LNCaP clone FGC (cell line): ENCODE data around the gene RND1.
"Not testable (repeated sequence)": the region's sequence is repeated elsewhere in the genome, so short reads cannot be mapped to it uniquely, and the experiment has no call there.

Experiments
- DNase-seq: peaks from one replicate; pipeline ENCODE4 v3.0.0-alpha.2; 2011; ENCODE audit warnings: low read depth
- H3K4me3 ChIP-seq: 2 replicates; pipeline ENCODE4 v1.5.1; 2011; ENCODE audit warnings: mild to moderate bottlenecking, low read depth, low read length, control low read depth
- TF ChIP-seq, protein P1 (sequence below): IDR thresholded peaks from 2 replicates; pipeline ENCODE4 v1.5.1; 2012; ENCODE audit warnings: mild to moderate bottlenecking; ENCODE audit not compliant: control insufficient read depth, insufficient read depth; ENCODE audit errors: extremely low read depth

Gene RND1

DNA sequence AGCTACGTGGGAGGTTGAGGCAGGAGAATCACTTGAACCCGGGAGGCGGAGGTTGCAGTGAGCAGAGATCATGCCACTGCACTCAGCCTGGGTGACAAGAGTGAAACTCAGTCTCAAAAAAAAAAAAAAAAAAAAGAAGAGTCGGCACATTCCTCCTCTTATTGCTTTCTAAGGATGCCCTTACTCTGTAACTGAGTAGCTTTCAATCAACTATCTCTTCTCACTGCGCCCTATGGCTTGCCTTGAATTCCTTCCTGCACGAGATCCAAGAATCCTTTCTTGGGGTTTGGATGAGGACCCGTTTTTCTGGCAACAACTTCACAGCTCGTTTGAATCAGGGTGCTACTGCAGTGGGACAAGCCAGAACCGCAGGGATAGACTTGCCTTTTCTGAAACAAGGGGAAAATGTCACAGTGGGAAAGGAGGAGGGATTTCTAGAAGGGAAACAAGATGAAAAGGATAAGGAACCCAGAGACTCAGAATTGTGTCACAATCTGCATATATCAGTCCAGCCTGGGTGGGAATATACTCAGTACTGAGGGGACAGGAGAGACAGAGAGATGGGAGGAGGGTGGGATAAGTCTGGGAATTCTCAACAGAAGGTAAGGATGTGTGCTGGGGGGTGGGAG lies 16.1 kb upstream of the RND1 start:
- H3K4me3 ChIP-seq, result no peak overlapping the region
- TF ChIP-seq, protein P1, sequence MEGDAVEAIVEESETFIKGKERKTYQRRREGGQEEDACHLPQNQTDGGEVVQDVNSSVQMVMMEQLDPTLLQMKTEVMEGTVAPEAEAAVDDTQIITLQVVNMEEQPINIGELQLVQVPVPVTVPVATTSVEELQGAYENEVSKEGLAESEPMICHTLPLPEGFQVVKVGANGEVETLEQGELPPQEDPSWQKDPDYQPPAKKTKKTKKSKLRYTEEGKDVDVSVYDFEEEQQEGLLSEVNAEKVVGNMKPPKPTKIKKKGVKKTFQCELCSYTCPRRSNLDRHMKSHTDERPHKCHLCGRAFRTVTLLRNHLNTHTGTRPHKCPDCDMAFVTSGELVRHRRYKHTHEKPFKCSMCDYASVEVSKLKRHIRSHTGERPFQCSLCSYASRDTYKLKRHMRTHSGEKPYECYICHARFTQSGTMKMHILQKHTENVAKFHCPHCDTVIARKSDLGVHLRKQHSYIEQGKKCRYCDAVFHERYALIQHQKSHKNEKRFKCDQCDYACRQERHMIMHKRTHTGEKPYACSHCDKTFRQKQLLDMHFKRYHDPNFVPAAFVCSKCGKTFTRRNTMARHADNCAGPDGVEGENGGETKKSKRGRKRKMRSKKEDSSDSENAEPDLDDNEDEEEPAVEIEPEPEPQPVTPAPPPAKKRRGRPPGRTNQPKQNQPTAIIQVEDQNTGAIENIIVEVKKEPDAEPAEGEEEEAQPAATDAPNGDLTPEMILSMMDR, result no peak
- no peak for DNase-seq

DNA sequence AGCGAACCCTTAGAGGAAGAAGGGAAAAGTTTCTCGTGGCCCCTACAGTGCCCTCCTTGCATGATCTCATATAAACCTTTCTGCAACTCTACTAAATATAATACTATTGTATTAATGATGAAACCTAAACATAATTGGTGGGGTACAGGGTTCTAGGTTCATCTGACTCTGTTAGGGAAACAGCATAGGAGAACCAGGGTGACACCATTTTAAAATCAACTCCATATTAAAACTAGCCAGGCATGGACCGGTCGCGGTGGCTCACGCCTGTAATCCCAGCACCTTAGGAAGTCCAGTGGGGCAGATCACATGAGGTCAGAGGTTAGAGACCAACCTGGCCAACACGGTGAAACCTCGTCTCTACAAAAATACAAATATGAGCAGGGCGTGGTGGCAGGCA lies 15.0 kb upstream of the RND1 start:
- DNase-seq, result no peak
- H3K4me3 ChIP-seq, result no peak overlapping the region
- TF ChIP-seq, protein P1, result no peak

DNA sequence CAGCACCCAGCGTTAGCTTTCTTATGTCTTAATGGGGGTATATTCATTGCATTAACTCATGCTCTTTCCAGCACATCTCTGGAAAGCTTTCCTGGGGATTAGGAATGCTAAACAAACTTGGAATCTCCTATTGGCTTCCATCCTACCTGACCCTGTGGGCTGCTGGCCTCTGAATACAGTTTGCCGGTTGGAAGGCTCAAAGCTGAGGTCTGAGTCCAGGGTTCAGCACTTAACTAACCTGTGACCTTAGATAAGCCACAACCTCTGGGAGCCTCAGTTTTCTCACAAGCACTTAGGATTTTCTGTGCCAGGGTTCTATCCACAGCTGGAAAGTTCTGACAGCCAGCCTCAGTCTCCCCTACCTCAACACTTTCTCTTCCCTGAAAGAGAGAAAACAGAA lies 12.9 kb upstream of the RND1 start:
- DNase-seq, result no peak
- no peak overlapping the region for H3K4me3 ChIP-seq
- TF ChIP-seq, protein P1, result no peak

DNA sequence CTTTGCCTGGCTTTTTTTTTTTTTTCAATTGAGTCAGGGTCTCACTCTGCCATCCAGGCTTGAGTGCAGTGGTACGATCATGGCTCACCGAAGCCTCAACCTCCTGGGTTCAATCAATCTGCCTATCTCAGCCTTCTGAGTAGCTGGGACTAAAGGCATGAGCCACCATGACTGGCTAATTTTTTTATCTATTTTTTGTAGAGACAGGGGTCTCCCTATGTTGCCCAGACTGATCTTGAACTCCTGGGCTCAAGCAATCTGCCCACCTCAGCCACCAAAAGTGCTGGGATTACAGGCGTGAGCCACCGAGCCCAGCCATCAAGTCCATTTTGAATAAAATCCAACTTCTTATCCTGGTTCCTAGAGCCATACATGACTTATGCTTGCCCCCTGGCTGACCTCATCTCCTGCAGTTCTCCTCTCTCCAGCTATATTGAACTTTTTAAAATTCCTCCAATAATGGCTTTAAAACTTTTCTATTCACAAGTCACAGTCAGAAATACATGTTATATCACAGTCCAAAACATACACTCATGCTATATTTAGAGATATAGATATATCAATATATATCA lies 10.4 kb upstream of the RND1 start:
- no peak overlapping the region for H3K4me3 ChIP-seq
- TF ChIP-seq, protein P1, result no peak
- no peak for DNase-seq

DNA sequence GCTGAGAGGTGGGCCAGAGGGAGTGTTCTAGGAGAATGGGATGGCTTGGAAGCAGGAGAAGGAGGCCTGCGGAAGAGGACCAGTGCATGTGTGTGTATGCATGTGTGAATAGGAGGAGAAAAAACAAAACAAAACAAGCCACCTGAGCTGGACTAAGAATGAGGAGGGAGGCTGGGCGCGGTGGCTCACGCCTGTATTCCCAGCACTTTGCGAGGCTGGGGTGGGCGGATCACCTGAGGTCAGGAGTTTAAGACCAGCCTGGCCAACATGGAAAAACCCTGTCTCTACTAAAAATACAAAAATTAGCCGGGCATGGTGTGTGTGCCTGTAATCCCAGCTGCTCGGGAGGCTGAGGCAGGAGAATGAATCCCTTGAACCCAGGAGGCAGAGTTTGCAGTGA lies 7.9 kb upstream of the RND1 start:
- not testable (repeated sequence) for DNase-seq

DNA sequence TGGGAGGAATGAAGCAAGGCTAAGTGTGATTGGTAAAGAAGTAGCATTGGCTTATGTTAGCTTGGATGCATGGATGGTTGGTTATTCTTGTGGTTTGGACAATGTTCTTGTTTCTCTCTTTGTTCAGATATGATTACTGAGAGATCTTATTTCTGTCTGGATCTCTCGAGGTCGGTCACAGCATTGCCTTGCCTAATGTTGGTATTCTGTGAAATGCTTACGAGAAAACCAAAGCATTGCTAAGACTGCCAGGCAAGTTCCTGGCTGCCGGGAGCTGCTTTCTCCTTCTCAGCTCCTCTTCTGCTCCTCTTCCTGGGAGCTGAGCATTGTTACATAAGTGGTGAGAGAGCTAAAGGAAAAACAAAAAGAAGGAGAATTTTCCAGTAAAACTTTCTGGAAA lies 7.4 kb upstream of the RND1 start:
- no peak for DNase-seq
- H3K4me3 ChIP-seq, result no peak overlapping the region
- TF ChIP-seq, protein P1, result no peak

More for the DNA sequence above, 7.9 kb upstream of the RND1 start:
- not testable (repeated sequence) for H3K4me3 ChIP-seq

DNA sequence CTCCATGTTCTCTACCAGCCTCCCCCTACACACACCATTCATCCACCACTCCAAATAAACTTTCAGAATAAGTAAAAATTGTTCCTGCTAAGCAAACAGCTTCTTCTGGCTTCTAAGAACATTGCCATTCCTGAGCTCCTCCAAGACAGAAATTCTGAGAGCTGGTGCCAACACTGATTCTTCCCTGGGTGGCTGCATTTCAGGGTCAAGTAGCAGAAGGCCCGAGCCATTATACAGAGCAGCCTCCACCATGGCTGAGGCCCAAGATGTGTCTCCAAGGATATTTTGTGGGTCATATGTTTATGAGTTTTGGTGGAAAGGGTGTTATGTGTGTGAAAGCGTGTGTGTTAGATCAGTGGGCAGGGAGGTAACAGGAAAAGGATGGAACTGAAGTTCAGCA lies 3.5 kb upstream of the RND1 start:
- DNase-seq, result no peak
- TF ChIP-seq, protein P1, result no peak
- no peak overlapping the region for H3K4me3 ChIP-seq
